DMS153 treated with DMSO at 0.1 percent for 48 hours (cell line): ENCODE data around the gene SCPEP1.

Experiments
- DNase-seq: peaks from one replicate; lab custom pipeline; 2025; ENCODE audit not compliant: unreplicated experiment; lab: John Stamatoyannopoulos, UW

SCPEP1 gene

GRCh38 chr17:57034807-57035754 lies 57.1 kb downstream of the SCPEP1 start:
- no peak for DNase-seq

- no peak for DNase-seq
Observed at GRCh38 chr17:57035971-57036481, 58.1 kb downstream of the SCPEP1 start.

- no peak for DNase-seq
Observed at GRCh38 chr17:57037411-57037810, 59.5 kb downstream of the SCPEP1 start.

DNA sequence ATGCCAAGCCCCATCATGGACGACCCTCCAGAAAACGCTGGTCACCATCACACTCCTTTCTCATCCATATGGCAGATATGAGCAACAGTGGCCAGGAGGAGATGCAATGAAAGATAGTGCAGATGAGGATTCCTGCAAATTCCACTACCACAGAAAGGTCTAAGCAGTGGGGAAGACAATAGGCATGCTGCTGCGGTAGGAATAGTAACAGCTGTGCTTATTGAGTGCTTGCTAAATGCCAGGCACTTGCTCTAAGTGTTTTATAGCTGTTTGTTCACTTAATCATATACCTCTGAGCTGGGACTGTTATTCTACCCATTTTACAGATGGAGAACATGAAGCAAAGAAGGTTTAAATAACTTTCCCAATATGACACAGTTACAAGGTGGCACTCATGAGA lies 60.6 kb downstream of the SCPEP1 start:
- no peak for DNase-seq

GRCh38 chr17:57040571-57040970 lies 62.6 kb downstream of the SCPEP1 start:
- DNase-seq, result no peak

DNA sequence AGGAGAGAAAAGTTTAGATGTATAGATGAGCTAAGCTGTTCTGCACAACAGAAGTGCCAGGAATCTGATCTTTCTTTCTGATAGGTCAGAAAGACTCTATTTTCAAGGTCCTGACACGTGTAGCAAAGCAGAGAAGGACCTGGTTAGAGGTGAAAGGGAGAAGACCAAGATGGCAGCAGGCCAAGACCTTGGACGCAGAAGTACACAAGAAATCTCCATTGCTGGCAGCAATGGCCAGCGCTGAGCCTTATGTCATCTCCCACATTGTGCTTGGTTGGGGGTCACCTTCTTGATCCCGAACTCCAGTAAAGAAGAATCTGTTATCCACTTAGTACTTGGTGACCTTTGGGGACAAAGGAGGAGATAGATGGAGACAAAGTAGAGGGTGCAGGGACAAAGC lies 65.3 kb downstream of the SCPEP1 start:
- no peak for DNase-seq

DNA sequence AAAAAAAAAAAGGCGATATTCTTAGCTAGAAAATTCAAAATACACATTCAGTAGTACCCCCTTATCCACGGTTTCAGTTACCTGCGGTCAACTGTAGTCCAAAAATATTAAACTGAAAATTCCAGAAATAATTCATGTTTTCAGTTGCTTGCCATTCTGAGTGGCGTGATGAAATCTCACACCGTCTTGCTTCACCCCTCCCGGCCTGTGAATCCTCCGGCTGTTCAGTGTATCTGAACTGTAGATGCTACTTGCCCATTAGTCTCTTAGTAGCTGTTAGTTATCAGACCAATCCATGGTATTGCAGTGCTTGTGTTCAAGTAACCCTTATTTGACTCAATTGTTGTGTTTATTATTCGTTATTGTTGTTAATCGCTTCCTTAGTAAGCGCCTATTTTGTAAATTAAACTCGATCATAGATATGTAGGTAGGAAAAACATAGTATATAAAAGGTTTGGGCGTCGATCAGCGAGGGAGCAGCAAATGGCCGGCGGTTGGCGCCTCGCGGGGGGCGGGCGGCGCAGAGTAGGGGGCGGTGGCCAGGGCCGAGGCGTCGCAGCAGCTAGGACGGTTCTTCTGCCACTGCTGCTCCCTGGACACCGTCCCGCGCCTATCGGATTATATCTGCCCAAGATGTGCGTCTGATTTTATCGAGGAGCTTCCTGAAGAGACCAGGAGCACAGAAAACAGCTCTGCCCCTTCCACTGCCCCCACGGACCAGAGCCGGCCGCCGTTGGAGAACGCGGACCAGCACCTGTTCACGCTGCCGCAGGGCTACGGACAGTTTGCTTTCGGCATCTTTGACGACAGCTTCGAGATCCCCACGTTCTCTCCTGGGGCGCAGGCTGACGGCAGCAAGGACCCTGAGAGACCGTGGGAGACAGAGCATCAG lies 67.3 kb downstream of the SCPEP1 start:
- no peak for DNase-seq

- no peak for DNase-seq
Observed at GRCh38 chr17:57045868-57046704, 68.2 kb downstream of the SCPEP1 start.

- no peak for DNase-seq
Observed at GRCh38 chr17:57046749-57047148, 68.8 kb downstream of the SCPEP1 start.

DNA sequence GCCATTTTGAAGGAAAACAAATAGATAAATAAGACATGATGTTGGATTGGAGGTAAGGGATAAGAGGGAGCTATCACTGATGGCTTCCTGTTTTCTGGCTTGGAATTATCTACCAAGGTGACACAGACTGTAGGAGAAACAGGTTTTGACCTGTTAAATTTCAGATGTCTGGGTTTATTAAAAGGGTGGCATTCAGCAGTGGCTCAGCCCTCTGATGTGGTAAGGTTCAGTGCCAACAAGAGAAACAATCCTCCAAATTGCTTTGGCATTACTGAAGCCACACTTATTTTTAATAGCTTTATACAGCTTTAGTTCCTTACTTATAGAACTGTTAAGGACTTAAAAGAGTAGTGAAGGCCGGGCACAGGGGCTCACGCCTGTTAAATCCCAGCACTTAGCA lies 70.2 kb downstream of the SCPEP1 start:
- no peak for DNase-seq

GRCh38 chr17:57050306-57050705 lies 72.4 kb downstream of the SCPEP1 start:
- no peak for DNase-seq

DNA sequence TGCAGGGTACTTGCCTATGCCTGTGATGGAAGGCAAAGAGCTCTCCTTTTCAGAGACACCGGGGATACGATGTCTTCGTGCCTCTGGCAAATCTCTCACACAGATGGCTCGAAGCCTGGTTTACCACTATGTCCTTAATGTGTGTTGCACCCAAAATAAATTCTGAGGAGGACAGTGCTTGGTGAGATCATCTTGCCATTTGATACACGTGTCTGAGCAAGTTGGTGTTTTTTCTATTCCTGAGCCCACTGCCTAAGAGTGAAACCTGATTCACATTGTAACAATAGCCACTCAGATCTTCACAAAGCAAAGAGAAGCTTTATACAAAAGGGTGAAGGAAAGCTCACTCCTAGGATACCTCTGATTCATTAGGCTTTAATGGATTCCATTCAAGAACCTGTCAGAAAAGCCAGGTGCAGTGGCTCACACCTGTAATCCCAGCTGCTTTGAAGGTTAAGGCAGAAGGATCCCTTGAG lies 74.0 kb downstream of the SCPEP1 start:
- peak; percentile 90 for DNase-seq
